ENCODE data around the gene SATB2.

GRCh38 chr2:199378948-199379650, 78.6 kb downstream of the SATB2 start:
- TF ChIP-seq SP1 (CRISPR knock-in tag; conservative IDR thresholded peaks at IDR 0.05) (no peak), CTCF (IDR thresholded peaks at IDR 0.05) (no peak), MLX (CRISPR knock-in tag; IDR thresholded peaks at IDR 0.05) (no peak), TEAD4 (CRISPR knock-in tag; IDR thresholded peaks at IDR 0.05) (no peak), MAX (CRISPR knock-in tag; IDR thresholded peaks at IDR 0.05) (no peak), E2F4 (CRISPR knock-in tag; IDR thresholded peaks at IDR 0.05; ENCODE audit: borderline replicate concordance, low read depth) (no peak), USF2 (CRISPR knock-in tag; IDR thresholded peaks at IDR 0.05) (no peak), ETV6 (CRISPR knock-in tag; IDR thresholded peaks at IDR 0.05) (no peak), ARID4B (CRISPR knock-in tag; IDR thresholded peaks at IDR 0.05; ENCODE audit: borderline replicate concordance) (no peak), FOXJ3 (CRISPR knock-in tag; IDR thresholded peaks at IDR 0.05; ENCODE audit: borderline replicate concordance) (no peak), ZBTB21 (CRISPR knock-in tag; IDR thresholded peaks at IDR 0.05; ENCODE audit: borderline replicate concordance) (no peak), ATF3 (CRISPR knock-in tag; conservative IDR thresholded peaks at IDR 0.05) (no peak), STAT6 (CRISPR knock-in tag; conservative IDR thresholded peaks at IDR 0.05; ENCODE audit: low read depth) (no peak)

Measured in WTC11 (cell line).